SK-N-SH treated with all-trans-retinoic acid at 6 μM for 48 hours (cell line): ENCODE measurements around the gene ADM.
"Not testable (repeated sequence)": the region's sequence is repeated elsewhere in the genome, so short reads cannot be mapped to it uniquely, and the experiment has no call there.

Experiments
- ATAC-seq: fragments of 200-7000 bp; cut with Tn5 transposase; 3 replicates; pipeline ENCODE4 v1.9.1; 2020; ENCODE audit warnings: mild to moderate bottlenecking, moderate library complexity
- ARNTL ChIP-seq: fragments of 450-650 bp; formaldehyde crosslinking; IDR thresholded peaks from 2 replicates; pipeline ENCODE4 v1.5.0; 2020; ENCODE audit warnings: low read depth, mild to moderate bottlenecking, moderate library complexity, borderline replicate concordance
- BACH2 ChIP-seq: fragments of 250-450 bp; sonication (Bioruptor Pico); IDR thresholded peaks from 2 replicates; pipeline ENCODE4 v1.9.0; 2021; ENCODE audit warnings: mild to moderate bottlenecking, borderline replicate concordance
- CSDC2 ChIP-seq: fragments of 250-450 bp; sonication (Bioruptor Pico); IDR thresholded peaks from 2 replicates; pipeline ENCODE4 v1.5.0; 2020; ENCODE audit warnings: mild to moderate bottlenecking, moderate library complexity
- ESRRG ChIP-seq: fragments of 250-450 bp; sonication (Bioruptor Pico); IDR thresholded peaks from 2 replicates; pipeline ENCODE4 v1.6.1; 2021; ENCODE audit warnings: mild to moderate bottlenecking
- GLIS3 ChIP-seq: fragments of 250-450 bp; sonication (Bioruptor Pico); IDR thresholded peaks from 2 replicates; pipeline ENCODE4 v1.5.0; 2020; ENCODE audit warnings: mild to moderate bottlenecking, moderate library complexity
- ISL1 ChIP-seq: fragments of 250-450 bp; sonication (Bioruptor Pico); IDR thresholded peaks from 2 replicates; pipeline ENCODE4 v2.1.2; 2022; ENCODE audit warnings: mild to moderate bottlenecking, moderate library complexity
- PPARA ChIP-seq: fragments of 250-450 bp; sonication (Bioruptor Pico); IDR thresholded peaks from 2 replicates; pipeline ENCODE4 v1.5.0; 2020; ENCODE audit warnings: mild to moderate bottlenecking, borderline replicate concordance
- RARB ChIP-seq: fragments of 250-450 bp; sonication (Bioruptor Pico); IDR thresholded peaks from 2 replicates; pipeline ENCODE4 v1.8.0; 2021; ENCODE audit warnings: mild to moderate bottlenecking, moderate library complexity
- SNAI2 ChIP-seq: fragments of 250-450 bp; sonication (Bioruptor Pico); IDR thresholded peaks from 2 replicates; pipeline ENCODE4 v1.5.0; 2020; ENCODE audit warnings: mild to moderate bottlenecking, moderate library complexity
- TCF4 ChIP-seq: fragments of 250-450 bp; sonication (Bioruptor Pico); IDR thresholded peaks from 2 replicates; pipeline ENCODE4 v1.8.0; 2021; ENCODE audit warnings: mild to moderate bottlenecking, moderate library complexity, borderline replicate concordance
- TOX ChIP-seq: fragments of 250-450 bp; sonication (Bioruptor Pico); IDR thresholded peaks from 2 replicates; pipeline ENCODE4 v1.8.0; 2021; ENCODE audit warnings: mild to moderate bottlenecking, moderate library complexity, borderline replicate concordance
- ZC3H10 ChIP-seq: fragments of 250-450 bp; sonication (Bioruptor Pico); IDR thresholded peaks from 2 replicates; pipeline ENCODE4 v1.5.1; 2021; ENCODE audit warnings: mild to moderate bottlenecking, moderate library complexity
- ZFP3 ChIP-seq: fragments of 250-450 bp; sonication (Bioruptor Pico); IDR thresholded peaks from 2 replicates; pipeline ENCODE4 v1.5.0; 2020; ENCODE audit warnings: mild to moderate bottlenecking, moderate library complexity
- ZNF565 ChIP-seq: fragments of 450-650 bp; formaldehyde crosslinking; conservative IDR thresholded peaks from 2 replicates; pipeline ENCODE4 v1.5.0; 2020; ENCODE audit warnings: low read depth, mild to moderate bottlenecking, moderate library complexity
- ZNF70 ChIP-seq: fragments of 450-650 bp; formaldehyde crosslinking; IDR thresholded peaks from 2 replicates; pipeline ENCODE4 v1.5.0; 2020; ENCODE audit warnings: mild to moderate bottlenecking, moderate library complexity
- ZNF8 ChIP-seq: fragments of 450-650 bp; formaldehyde crosslinking; IDR thresholded peaks from 2 replicates; pipeline ENCODE4 v1.5.0; 2020; ENCODE audit warnings: mild to moderate bottlenecking, moderate library complexity
- TF ChIP-seq, protein P1 (sequence below): fragments of 250-450 bp; sonication (Bioruptor Pico); IDR thresholded peaks from 2 replicates; pipeline ENCODE4 v1.8.0; 2020; ENCODE audit warnings: mild to moderate bottlenecking, moderate library complexity, borderline replicate concordance
- TF ChIP-seq, protein P2 (sequence below): fragments of 250-450 bp; sonication (Bioruptor Pico); IDR thresholded peaks from 2 replicates; pipeline ENCODE4 v1.8.0; 2021; ENCODE audit warnings: low read depth, mild to moderate bottlenecking, moderate library complexity, borderline replicate concordance
- TF ChIP-seq, protein P3 (sequence below): fragments of 250-450 bp; sonication (Bioruptor Pico); IDR thresholded peaks from 2 replicates; pipeline ENCODE4 v1.5.1; 2020; ENCODE audit warnings: low read depth, mild to moderate bottlenecking, moderate library complexity
- TF ChIP-seq, protein P4 (sequence below): fragments of 250-450 bp; sonication (Bioruptor Pico); IDR thresholded peaks from 2 replicates; pipeline ENCODE4 v1.5.0; 2020; ENCODE audit warnings: mild to moderate bottlenecking, moderate library complexity
- TF ChIP-seq, protein P5 (sequence below): fragments of 250-450 bp; sonication (Bioruptor Pico); IDR thresholded peaks from 2 replicates; pipeline ENCODE4 v1.5.1; 2021; ENCODE audit warnings: mild to moderate bottlenecking, moderate library complexity

Gene ADM

DNA sequence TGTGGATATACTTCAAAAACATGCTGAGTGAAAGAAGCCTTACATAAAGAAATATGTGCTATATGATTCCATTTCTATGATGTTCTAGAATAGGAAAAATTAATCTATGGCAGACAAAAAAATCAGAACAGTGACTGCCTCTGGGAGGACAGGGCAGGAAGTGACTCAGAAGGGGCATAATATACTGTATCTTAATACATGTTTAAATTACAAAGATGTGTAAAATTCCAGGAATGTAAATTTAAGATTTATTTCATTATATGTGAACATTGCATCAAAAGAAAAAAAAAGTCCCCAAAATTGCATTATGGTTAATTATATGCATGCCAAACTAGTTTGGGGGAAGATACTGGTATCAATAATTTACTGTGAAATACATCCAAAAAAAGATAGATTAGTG lies 43.1 kb upstream of the ADM start:
- peak; percentile 58 for ATAC-seq
- TF ChIP-seq ISL1 (CRISPR knock-in tag) = peak; percentile 53
- no peak for TF ChIP-seq ZFP3 (CRISPR knock-in tag)
- TF ChIP-seq, protein P1, sequence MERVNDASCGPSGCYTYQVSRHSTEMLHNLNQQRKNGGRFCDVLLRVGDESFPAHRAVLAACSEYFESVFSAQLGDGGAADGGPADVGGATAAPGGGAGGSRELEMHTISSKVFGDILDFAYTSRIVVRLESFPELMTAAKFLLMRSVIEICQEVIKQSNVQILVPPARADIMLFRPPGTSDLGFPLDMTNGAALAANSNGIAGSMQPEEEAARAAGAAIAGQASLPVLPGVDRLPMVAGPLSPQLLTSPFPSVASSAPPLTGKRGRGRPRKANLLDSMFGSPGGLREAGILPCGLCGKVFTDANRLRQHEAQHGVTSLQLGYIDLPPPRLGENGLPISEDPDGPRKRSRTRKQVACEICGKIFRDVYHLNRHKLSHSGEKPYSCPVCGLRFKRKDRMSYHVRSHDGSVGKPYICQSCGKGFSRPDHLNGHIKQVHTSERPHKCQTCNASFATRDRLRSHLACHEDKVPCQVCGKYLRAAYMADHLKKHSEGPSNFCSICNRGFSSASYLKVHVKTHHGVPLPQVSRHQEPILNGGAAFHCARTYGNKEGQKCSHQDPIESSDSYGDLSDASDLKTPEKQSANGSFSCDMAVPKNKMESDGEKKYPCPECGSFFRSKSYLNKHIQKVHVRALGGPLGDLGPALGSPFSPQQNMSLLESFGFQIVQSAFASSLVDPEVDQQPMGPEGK (CRISPR knock-in tag) = peak; percentile 34; the same call in 1 of the 2 replicates

DNA sequence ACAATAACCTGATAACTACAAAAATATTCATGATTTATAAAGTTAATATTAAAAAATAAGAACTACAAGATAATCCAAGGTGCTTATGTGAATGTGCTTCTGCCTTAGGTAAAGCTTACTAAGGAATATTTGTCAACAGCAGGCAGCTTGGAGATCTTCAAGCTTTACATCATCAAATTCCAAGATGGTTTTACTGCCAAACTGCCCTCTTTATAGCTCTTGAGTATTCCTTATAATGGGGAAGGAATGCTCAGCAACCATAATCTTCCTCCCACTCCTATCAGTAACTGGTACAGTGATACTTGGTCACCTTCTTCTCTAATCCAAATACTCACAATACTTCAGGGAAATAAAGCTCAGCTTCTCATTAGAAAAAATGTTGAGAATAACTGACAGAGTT lies 40.9 kb upstream of the ADM start:
- peak; percentile 83 for ATAC-seq

DNA sequence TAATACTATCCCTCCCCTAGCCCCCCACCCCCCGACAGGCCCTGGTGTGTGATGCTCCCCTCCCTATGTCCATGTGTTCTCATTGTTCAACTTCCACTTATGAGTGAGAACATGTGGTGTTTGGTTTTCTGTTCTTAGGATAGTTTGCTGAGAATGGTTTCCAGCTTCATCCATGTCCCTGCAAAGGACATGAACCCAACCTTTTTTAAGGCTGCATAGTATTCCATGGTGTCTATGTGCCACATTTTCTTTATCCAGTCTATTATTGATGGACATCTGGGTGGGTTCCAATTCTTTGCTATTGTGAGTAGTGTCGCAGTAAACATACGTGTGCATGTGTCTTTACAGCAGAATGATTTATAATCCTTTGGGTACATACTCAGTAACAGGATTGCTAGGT lies 40.2 kb upstream of the ADM start:
- ATAC-seq = not testable (repeated sequence)

More for the DNA sequence above, 40.9 kb upstream of the ADM start:
- TF ChIP-seq, protein P2, sequence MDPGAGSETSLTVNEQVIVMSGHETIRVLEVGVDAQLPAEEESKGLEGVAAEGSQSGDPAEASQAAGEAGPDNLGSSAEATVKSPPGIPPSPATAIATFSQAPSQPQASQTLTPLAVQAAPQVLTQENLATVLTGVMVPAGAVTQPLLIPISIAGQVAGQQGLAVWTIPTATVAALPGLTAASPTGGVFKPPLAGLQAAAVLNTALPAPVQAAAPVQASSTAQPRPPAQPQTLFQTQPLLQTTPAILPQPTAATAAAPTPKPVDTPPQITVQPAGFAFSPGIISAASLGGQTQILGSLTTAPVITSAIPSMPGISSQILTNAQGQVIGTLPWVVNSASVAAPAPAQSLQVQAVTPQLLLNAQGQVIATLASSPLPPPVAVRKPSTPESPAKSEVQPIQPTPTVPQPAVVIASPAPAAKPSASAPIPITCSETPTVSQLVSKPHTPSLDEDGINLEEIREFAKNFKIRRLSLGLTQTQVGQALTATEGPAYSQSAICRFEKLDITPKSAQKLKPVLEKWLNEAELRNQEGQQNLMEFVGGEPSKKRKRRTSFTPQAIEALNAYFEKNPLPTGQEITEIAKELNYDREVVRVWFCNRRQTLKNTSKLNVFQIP = no peak
- peak; percentile 26; the same call in 1 of the 2 replicates for TF ChIP-seq ISL1 (CRISPR knock-in tag)
- TF ChIP-seq, all 23 proteins: peak for 1

DNA sequence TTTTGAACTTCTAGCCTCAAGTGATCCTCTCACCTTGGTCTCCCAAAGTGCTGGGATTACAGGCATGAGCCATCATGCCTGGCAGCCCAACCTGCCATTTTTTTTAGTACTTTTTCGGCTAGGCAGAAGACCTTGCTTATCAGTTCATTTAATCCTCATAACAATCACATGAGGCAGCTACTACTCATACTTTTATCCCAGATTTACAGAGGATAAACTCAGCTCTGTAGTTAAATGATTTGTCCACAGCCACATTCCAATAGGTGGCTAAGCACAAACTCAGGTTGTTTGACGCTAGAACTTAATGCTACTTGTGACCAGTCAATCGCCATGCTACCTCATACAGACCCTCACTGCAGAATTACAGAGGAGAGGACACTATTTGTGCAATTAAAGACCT lies 38.9 kb upstream of the ADM start:
- no peak for ATAC-seq
- TF ChIP-seq TOX (CRISPR knock-in tag) (no peak), BACH2 (CRISPR knock-in tag) (no peak), ZNF8 (CRISPR knock-in tag) (no peak), PPARA (no peak), ZC3H10 (CRISPR knock-in tag) (no peak), GLIS3 (CRISPR knock-in tag) (no peak), ESRRG (CRISPR knock-in tag) (no peak), ZNF70 (CRISPR knock-in tag) (no peak), ARNTL (no peak), CSDC2 (CRISPR knock-in tag) (no peak), ZFP3 (CRISPR knock-in tag) (no peak), RARB (CRISPR knock-in tag) (no peak), ZNF565 (CRISPR knock-in tag) (no peak), TCF4 (CRISPR knock-in tag) (no peak), SNAI2 (CRISPR knock-in tag) (no peak)
- TF ChIP-seq, protein P3, sequence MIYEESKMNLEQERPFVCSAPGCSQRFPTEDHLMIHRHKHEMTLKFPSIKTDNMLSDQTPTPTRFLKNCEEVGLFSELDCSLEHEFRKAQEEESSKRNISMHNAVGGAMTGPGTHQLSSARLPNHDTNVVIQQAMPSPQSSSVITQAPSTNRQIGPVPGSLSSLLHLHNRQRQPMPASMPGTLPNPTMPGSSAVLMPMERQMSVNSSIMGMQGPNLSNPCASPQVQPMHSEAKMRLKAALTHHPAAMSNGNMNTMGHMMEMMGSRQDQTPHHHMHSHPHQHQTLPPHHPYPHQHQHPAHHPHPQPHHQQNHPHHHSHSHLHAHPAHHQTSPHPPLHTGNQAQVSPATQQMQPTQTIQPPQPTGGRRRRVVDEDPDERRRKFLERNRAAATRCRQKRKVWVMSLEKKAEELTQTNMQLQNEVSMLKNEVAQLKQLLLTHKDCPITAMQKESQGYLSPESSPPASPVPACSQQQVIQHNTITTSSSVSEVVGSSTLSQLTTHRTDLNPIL (CRISPR knock-in tag) = no peak
- TF ChIP-seq, protein P2 = no peak
- TF ChIP-seq, protein P4, sequence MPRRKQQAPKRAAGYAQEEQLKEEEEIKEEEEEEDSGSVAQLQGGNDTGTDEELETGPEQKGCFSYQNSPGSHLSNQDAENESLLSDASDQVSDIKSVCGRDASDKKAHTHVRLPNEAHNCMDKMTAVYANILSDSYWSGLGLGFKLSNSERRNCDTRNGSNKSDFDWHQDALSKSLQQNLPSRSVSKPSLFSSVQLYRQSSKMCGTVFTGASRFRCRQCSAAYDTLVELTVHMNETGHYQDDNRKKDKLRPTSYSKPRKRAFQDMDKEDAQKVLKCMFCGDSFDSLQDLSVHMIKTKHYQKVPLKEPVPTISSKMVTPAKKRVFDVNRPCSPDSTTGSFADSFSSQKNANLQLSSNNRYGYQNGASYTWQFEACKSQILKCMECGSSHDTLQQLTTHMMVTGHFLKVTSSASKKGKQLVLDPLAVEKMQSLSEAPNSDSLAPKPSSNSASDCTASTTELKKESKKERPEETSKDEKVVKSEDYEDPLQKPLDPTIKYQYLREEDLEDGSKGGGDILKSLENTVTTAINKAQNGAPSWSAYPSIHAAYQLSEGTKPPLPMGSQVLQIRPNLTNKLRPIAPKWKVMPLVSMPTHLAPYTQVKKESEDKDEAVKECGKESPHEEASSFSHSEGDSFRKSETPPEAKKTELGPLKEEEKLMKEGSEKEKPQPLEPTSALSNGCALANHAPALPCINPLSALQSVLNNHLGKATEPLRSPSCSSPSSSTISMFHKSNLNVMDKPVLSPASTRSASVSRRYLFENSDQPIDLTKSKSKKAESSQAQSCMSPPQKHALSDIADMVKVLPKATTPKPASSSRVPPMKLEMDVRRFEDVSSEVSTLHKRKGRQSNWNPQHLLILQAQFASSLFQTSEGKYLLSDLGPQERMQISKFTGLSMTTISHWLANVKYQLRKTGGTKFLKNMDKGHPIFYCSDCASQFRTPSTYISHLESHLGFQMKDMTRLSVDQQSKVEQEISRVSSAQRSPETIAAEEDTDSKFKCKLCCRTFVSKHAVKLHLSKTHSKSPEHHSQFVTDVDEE (CRISPR knock-in tag) = no peak
- TF ChIP-seq, protein P1 (CRISPR knock-in tag) = no peak
- TF ChIP-seq, protein P5, sequence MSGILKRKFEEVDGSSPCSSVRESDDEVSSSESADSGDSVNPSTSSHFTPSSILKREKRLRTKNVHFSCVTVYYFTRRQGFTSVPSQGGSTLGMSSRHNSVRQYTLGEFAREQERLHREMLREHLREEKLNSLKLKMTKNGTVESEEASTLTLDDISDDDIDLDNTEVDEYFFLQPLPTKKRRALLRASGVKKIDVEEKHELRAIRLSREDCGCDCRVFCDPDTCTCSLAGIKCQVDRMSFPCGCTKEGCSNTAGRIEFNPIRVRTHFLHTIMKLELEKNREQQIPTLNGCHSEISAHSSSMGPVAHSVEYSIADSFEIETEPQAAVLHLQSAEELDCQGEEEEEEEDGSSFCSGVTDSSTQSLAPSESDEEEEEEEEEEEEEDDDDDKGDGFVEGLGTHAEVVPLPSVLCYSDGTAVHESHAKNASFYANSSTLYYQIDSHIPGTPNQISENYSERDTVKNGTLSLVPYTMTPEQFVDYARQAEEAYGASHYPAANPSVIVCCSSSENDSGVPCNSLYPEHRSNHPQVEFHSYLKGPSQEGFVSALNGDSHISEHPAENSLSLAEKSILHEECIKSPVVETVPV = no peak
